K562 (cell line): ENCODE measurements around the gene TRA2B. TPM values are rescaled to one million over a fixed set of nuclear protein-coding genes. Genes with fewer than 3 reads are reported as not detected.

ENCODE experiments used
- CEBPG ChIP-seq, 3 experiments: fragments of 200-800 bp in 1 of 3; sonication (Bioruptor generic) in 1 of 3; sonication (generic) in 1 of 3; formaldehyde crosslinking in 1 of 3; IDR thresholded peaks in 2 of 3; conservative IDR thresholded peaks in 1 of 3; 2 replicates each; pipeline versions ENCODE4 v1.6.1 to v1.8.0; 2016 to 2022; ENCODE audit warnings: missing compliant biosample characterization in 2 of 3, missing genetic modification characterization in 2 of 3, mild to moderate bottlenecking in 1 of 3, missing genetic modification reagents in 1 of 3
- FIP1L1 ChIP-seq: fragments of 200-400 bp; formaldehyde crosslinking; IDR thresholded peaks from 2 replicates; pipeline ENCODE4 v1.6.1; 2018; ENCODE audit warnings: mild to moderate bottlenecking, low read depth, low read length; ENCODE audit not compliant: poor library complexity, severe bottlenecking
- HMGN3 ChIP-seq: IDR thresholded peaks from 2 replicates; pipeline ENCODE4 v1.6.1; 2011; ENCODE audit warnings: borderline replicate concordance, low read depth, mild to moderate bottlenecking, mixed read lengths, low read length; ENCODE audit not compliant: insufficient read length; ENCODE audit errors: extremely low read depth
- SUPT5H ChIP-seq: fragments of 450-650 bp; IDR thresholded peaks from 2 replicates; pipeline ENCODE4 v1.6.1; 2016
- XRCC3 ChIP-seq: fragments of 450-650 bp; IDR thresholded peaks from 2 replicates; pipeline ENCODE4 v1.6.1; 2017; ENCODE audit warnings: mild to moderate bottlenecking, moderate library complexity
- polyA plus RNA-seq, 8 experiments: library from polyadenylated mRNA; depleted of rRNA in 4 of 8; stranded (reverse) in 5 of 8; unstranded in 3 of 8; fragments of >200 nt; fragmentation: Nextera tagmentation in 2 of 8; fragmentation: Illumina TruSeq in 1 of 8; extraction: Ambion mirVana in 2 of 8; extraction: Trizol in 1 of 8; gene quantifications; 2 replicates each; pipeline versions ENCODE4 v1.2.1 to v1.2.3, GENCODE V29; 2011 to 2014; ENCODE audit warnings: inconsistent platforms in 1 of 8, missing spikeins in 1 of 8
- total RNA-seq, 7 experiments: library from RNA; depleted of rRNA in 6 of 7; stranded (reverse); fragments of >200 nt in 6 of 7; fragmentation: Illumina TruSeq in 2 of 7; extraction: Trizol in 2 of 7; gene quantifications; 2 replicates each; pipeline versions ENCODE4 v1.2.1 to v1.2.3, GENCODE V29; 2011 to 2021; ENCODE audit warnings: low replicate concordance in 1 of 7
- TF ChIP-seq, protein P1 (sequence below): fragments of 450-650 bp; IDR thresholded peaks from 2 replicates; pipeline ENCODE4 v1.6.1; 2016; ENCODE audit warnings: low read depth
- TF ChIP-seq, protein P2 (sequence below), 2 experiments: fragments of 450-650 bp in 1 of 2; sonication (generic) in 1 of 2; formaldehyde crosslinking in 1 of 2; IDR thresholded peaks; 2 replicates each; pipeline versions ENCODE4 v1.7.1 to v1.9.0; 2016 to 2022; ENCODE audit warnings: inconsistent platforms in 1 of 2, mild to moderate bottlenecking in 1 of 2, missing genetic modification reagents in 1 of 2

The TRA2B gene
- total and polyA plus RNA-seq, 9 of the 15 experiments (the other 6 are each of a cell fraction or from before 2014, with no cell fraction given): 105 to 411 (median 278) TPM

DNA sequence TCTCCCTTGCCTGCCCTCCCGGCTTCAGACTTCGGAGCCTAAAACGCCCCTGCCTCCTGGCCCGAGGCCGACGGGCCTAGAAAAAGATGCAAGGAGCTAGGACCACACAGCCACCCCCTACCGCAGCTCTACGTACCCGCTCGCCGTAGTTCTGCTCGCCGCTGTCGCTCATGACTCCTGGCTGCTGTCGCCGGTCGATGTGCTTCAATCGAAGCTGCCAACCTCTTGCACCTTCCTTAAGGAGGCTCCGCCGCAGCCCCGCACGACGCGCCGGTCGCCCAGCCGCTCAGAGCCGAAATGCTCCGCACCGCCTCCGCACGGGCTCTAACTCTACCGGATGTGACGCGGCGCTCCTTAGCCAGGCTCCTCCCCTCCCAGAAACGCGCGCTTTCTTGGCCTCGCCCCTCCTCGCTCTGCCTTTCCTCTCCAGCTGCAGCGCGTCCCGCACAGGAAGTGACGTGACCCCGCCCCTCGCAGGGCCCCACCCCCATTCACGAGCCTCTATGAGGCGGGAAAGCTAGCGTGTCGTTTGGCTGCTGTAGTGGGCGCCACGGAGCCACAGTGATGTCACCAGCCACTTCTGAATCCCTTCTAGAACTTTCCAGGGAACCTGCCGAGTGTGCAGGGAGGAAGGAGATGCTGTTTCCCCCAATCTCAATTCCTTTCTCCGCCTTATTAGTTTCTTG, at the start of gene TRA2B (continued):
- TF ChIP-seq, protein P1, sequence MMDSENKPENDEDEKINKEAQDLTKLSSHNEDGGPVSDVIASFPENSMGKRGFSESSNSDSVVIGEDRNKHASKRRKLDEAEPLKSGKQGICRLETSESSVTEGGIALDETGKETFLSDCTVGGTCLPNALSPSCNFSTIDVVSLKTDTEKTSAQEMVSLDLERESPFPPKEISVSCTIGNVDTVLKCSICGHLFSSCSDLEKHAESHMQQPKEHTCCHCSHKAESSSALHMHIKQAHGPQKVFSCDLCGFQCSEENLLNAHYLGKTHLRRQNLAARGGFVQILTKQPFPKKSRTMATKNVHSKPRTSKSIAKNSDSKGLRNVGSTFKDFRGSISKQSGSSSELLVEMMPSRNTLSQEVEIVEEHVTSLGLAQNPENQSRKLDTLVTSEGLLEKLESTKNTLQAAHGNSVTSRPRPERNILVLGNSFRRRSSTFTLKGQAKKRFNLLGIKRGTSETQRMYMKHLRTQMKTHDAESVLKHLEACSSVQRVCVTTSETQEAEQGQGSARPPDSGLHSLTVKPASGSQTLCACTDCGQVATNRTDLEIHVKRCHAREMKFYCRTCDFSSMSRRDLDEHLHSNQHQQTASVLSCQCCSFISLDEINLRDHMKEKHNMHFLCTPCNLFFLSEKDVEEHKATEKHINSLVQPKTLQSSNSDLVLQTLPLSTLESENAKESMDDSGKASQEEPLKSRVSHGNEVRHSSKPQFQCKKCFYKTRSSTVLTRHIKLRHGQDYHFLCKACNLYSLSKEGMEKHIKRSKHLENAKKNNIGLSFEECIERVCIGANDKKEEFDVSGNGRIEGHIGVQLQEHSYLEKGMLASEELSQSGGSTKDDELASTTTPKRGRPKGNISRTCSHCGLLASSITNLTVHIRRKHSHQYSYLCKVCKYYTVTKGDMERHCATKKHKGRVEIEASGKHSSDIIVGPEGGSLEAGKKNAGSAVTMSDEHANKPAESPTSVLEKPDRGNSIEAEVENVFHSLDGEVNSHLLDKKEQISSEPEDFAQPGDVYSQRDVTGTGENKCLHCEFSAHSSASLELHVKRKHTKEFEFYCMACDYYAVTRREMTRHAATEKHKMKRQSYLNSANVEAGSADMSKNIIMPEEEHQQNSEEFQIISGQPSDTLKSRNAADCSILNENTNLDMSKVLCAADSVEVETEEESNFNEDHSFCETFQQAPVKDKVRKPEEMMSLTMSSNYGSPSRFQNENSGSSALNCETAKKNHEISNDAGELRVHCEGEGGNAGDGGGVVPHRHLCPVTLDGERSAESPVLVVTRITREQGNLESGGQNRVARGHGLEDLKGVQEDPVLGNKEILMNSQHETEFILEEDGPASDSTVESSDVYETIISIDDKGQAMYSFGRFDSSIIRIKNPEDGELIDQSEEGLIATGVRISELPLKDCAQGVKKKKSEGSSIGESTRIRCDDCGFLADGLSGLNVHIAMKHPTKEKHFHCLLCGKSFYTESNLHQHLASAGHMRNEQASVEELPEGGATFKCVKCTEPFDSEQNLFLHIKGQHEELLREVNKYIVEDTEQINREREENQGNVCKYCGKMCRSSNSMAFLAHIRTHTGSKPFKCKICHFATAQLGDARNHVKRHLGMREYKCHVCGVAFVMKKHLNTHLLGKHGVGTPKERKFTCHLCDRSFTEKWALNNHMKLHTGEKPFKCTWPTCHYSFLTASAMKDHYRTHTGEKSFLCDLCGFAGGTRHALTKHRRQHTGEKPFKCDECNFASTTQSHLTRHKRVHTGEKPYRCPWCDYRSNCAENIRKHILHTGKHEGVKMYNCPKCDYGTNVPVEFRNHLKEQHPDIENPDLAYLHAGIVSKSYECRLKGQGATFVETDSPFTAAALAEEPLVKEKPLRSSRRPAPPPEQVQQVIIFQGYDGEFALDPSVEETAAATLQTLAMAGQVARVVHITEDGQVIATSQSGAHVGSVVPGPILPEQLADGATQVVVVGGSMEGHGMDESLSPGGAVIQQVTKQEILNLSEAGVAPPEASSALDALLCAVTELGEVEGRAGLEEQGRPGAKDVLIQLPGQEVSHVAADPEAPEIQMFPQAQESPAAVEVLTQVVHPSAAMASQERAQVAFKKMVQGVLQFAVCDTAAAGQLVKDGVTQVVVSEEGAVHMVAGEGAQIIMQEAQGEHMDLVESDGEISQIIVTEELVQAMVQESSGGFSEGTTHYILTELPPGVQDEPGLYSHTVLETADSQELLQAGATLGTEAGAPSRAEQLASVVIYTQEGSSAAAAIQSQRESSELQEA: no peak
- TF ChIP-seq SUPT5H: peak; percentile 100
- TF ChIP-seq XRCC3: no peak
- no peak for TF ChIP-seq CEBPG (CRISPR knock-in tag; IDR thresholded peaks at IDR 0.05)
- no peak for TF ChIP-seq CEBPG (tag; conservative IDR thresholded peaks at IDR 0.05 in 1 of 2, IDR thresholded peaks at IDR 0.05 in 1 of 2)
- peak; percentile 99 for TF ChIP-seq FIP1L1
- peak; percentile 80 for TF ChIP-seq HMGN3
- TF ChIP-seq, protein P2, sequence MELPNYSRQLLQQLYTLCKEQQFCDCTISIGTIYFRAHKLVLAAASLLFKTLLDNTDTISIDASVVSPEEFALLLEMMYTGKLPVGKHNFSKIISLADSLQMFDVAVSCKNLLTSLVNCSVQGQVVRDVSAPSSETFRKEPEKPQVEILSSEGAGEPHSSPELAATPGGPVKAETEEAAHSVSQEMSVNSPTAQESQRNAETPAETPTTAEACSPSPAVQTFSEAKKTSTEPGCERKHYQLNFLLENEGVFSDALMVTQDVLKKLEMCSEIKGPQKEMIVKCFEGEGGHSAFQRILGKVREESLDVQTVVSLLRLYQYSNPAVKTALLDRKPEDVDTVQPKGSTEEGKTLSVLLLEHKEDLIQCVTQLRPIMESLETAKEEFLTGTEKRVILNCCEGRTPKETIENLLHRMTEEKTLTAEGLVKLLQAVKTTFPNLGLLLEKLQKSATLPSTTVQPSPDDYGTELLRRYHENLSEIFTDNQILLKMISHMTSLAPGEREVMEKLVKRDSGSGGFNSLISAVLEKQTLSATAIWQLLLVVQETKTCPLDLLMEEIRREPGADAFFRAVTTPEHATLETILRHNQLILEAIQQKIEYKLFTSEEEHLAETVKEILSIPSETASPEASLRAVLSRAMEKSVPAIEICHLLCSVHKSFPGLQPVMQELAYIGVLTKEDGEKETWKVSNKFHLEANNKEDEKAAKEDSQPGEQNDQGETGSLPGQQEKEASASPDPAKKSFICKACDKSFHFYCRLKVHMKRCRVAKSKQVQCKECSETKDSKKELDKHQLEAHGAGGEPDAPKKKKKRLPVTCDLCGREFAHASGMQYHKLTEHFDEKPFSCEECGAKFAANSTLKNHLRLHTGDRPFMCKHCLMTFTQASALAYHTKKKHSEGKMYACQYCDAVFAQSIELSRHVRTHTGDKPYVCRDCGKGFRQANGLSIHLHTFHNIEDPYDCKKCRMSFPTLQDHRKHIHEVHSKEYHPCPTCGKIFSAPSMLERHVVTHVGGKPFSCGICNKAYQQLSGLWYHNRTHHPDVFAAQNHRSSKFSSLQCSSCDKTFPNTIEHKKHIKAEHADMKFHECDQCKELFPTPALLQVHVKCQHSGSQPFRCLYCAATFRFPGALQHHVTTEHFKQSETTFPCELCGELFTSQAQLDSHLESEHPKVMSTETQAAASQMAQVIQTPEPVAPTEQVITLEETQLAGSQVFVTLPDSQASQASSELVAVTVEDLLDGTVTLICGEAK (IDR thresholded peaks at IDR 0.05): peak; percentile 88
- TF ChIP-seq, protein P2 (CRISPR knock-in tag; IDR thresholded peaks at IDR 0.05): peak; percentile 14; the same call in 1 of the 2 replicates
